GM19023 (cell line): ENCODE results near the gene ITIH5.
"Not testable (repeated sequence)": the region's sequence is repeated elsewhere in the genome, so short reads cannot be mapped to it uniquely, and the experiment has no call there.

Experiments used
- ATAC-seq: cut with Tn5 transposase; IDR thresholded peaks from one replicate; pipeline ENCODE4 v1.9.1; 2021; ENCODE audit warnings: mild to moderate bottlenecking, moderate library complexity; ENCODE audit not compliant: unreplicated experiment

Gene ITIH5

GRCh38 chr10:7666253-7667023 is at the start of gene ITIH5:
Gene ITIH5, minus strand, starts transcription at chr10:7666966. Its CDS starts 74 bp downstream, at chr10:7666892.
- no peak for ATAC-seq

GRCh38 chr10:7715515-7715914 is 48.7 kb upstream of the ITIH5 start:
- ATAC-seq = no peak

- not testable (repeated sequence) for ATAC-seq
Measured at GRCh38 chr10:7711075-7711474, 44.3 kb upstream of the ITIH5 start.

- ATAC-seq = no peak
Measured at GRCh38 chr10:7710446-7710845, 43.7 kb upstream of the ITIH5 start.

GRCh38 chr10:7708832-7709231 is 42.1 kb upstream of the ITIH5 start:
- no peak for ATAC-seq

GRCh38 chr10:7707858-7708622 is 41.3 kb upstream of the ITIH5 start:
- ATAC-seq = no peak

GRCh38 chr10:7707102-7707501 is 40.3 kb upstream of the ITIH5 start:
- ATAC-seq = no peak

GRCh38 chr10:7706534-7707073 is 39.8 kb upstream of the ITIH5 start:
- no peak for ATAC-seq

GRCh38 chr10:7705341-7705740 is 38.6 kb upstream of the ITIH5 start:
- ATAC-seq = no peak

GRCh38 chr10:7704071-7705016 is 37.6 kb upstream of the ITIH5 start:
- no peak for ATAC-seq

- no peak for ATAC-seq
Measured at GRCh38 chr10:7703140-7703539, 36.4 kb upstream of the ITIH5 start, which contains the start of gene ITIH2. Gene ITIH2, plus strand, starts transcription at chr10:7703316. Its CDS starts 119 bp downstream, at chr10:7703435.

- no peak for ATAC-seq
Measured at GRCh38 chr10:7702288-7702812, 35.6 kb upstream of the ITIH5 start.

GRCh38 chr10:7701158-7701742 is 34.5 kb upstream of the ITIH5 start:
- ATAC-seq = no peak

GRCh38 chr10:7700577-7701125 is 33.9 kb upstream of the ITIH5 start:
- ATAC-seq = no peak

- ATAC-seq = no peak
Measured at GRCh38 chr10:7697426-7697825, 30.7 kb upstream of the ITIH5 start.

GRCh38 chr10:7696545-7696944 is 29.8 kb upstream of the ITIH5 start:
- ATAC-seq = no peak

- not testable (repeated sequence) for ATAC-seq
Measured at GRCh38 chr10:7693194-7693593, 26.4 kb upstream of the ITIH5 start.

- ATAC-seq = not testable (repeated sequence)
Measured at GRCh38 chr10:7692368-7692767, 25.6 kb upstream of the ITIH5 start.

GRCh38 chr10:7690885-7691597 is 24.3 kb upstream of the ITIH5 start:
- not testable (repeated sequence) for ATAC-seq
